Midbrain (tissue), 1 donor: ENCODE measurements around the gene TPI1.

ENCODE experiments used
- DNase-seq: peaks from one replicate; lab custom pipeline; 2025; lab: John Stamatoyannopoulos, UW

Gene TPI1

DNA sequence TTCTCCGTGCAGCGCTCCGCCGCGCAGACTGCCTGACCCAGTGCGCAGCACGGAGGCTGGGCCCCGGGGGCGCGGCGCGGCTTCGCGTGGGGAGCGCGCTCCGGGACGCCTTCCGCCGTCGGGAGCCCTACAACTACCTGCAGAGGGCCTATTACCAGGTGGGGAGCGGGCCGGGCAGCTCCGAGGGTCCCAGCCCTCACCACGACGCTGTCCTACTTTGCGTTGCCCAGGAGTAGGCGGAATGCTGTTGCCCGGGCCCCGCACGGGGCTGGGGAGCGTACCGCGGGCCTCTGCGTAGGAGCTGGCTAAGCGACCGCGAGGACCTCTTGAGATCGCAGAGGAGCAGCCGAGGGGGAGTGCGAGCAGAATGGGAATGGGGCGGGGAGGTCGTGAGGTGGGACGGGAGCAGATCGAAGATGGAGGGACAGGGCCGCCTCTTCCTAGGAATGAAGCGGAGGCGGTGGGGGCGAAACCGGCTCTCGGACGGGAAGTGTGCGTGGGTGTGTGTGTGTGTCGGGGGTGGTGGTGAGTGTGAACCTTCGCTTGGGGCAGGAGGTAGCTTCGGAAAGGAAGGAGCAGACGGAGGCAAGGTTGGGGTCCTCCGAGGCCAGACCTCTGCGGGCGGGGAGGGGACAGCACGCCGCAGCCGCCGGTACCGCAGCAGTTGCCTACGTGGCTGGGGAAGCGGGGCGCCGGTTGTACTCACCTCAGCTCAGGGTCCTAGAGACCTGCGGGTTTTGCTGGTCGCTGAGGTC is 38.4 kb upstream of the TPI1 start:
- no peak for DNase-seq

DNA sequence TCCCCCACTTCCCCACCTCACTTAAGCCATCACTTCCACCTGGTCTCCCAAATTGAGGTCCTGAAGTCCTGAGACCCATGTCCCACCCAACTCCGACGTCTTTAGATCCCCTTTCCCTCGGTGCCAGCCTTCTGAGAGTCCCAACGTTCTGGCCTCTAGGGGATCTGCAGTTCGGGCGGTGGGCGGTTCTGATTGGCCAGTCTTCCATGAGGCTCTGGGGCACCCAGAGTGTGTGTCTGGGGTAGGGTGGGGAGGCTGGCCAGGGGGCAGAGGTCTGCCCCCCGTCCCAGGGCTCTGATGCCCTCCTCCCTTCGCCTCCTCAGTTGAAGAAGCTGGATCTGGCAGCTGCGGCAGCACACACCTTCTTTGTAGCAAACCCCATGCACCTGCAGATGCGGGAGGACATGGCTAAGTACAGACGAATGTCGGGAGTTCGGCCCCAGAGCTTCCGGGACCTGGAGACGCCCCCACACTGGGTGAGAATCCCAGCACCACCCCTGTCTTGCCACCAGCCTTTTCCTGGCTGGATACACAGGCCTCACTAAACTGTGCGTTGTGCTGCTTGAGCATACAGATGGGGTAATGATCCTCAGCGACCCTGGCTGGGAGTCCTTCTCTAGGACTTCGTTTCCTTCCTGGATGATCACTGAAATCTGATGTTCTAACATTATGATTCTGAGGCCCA is 37.7 kb upstream of the TPI1 start:
- DNase-seq, result no peak

DNA sequence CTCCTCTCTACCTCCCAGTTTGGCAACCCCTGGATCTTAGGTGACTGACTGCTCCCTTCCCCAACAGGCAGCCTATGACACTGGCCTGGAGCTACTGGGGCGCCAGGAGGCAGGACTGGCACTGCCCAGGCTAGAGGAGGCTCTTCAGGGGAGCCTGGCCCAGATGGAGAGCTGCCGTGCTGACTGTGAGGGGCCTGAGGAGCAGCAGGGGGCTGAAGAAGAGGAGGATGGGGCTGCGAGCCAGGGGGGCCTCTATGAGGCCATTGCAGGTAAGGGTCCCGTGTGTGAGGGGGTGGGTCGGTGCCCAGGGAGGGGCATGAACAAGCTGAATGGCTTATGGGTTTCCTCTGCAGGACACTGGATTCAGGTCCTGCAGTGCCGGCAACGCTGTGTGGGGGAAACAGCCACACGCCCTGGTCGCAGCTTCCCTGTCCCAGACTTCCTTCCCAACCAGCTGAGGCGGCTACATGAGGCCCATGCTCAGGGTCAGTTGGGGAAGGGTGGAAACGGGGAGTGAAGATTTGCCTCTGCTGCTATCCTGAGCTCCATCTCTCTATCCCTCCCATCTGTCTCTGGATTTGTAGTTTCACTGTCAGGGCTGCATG is 36.9 kb upstream of the TPI1 start:
- DNase-seq, result no peak

DNA sequence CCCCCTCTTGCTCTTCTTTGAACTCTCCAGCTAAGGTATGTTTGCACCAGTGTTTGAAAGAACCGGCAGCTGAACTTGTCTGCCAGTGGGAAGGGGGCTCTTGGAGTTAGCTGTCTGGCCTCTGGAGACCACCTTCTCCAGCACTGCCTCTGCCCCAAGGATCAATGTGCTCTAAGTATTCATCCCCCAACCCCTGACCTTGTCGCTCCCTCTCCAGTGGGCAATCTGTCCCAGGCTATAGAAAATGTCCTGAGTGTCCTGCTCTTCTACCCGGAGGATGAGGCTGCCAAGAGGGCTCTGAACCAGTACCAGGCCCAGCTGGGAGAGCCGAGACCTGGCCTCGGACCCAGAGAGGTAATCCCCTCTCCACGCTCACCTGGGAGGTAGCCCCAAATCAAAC is 36.3 kb upstream of the TPI1 start:
- DNase-seq, result no peak

DNA sequence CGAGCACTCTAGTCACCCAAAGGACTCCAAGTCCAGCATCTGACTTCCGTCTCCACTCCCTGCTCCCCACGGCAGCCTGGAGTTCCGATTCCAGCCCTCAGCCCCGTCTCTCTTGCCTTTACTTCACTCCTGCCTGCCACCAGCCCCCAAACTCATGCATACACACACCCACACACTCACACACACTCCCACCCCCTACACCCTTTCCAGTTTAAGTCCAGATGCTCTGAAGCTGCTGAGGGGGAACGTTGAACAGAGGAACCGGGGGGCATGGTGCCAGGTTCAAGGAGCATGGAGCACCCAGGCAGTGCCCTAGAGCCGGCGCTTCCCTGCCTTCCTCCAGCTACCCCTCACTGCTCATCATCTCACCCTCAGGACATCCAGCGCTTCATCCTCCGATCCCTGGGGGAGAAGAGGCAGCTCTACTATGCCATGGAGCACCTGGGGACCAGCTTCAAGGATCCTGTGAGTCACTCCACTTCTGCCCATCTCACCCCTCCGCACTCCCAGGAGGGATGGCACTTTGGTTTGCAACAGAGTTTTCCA is 35.8 kb upstream of the TPI1 start:
- DNase-seq, result no peak

DNA sequence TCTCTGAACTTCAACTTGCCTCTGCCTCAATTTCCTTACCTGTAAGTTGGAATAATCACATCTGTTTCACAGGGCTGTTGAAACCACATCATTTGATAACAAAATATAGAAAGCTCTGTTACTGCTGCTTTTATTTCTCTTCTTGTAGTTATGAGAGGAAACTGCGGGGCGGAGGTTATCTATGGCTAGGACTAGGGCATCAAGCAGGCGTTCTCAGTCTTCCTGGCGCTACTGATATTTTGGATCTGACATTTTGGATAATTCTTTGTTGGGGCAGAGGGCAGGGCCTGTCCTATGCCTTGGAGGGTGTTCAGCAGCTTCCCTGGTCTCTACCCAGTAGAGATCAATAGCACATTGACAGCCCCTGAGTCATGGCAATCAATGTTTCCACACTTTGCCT is 35.2 kb upstream of the TPI1 start:
- DNase-seq, result no peak

DNA sequence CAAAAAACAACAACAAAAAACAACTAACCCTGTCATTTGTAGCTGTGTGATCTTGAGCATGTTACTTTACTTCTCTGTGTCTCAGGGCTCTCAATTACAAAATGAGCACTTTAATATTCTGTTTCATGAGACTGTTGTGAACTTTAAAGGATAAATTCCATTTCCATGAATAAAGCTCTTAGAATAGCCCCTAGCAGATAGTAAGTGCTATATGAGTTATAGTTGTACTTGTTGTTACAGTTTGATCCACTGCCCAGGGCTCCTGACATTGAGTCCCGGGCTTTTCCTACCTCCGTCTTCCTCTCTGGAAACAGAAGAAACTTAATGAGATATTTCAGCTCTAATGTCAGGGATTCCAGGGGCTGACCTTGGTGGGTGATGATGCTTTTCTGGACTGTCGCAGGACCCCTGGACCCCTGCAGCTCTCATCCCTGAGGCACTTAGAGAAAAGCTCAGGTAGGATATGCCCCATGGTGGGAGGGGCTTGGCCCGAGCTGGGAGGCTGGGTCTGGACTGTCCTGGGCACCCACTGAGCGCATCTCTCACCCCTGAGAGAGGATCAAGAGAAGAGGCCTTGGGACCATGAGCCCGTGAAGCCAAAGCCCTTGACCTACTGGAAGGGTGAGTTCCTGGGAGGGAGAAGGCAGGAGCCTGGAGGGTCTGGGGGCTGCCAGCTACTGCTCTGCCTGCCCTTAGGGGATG is 34.0 kb upstream of the TPI1 start:
- DNase-seq, result no peak

DNA sequence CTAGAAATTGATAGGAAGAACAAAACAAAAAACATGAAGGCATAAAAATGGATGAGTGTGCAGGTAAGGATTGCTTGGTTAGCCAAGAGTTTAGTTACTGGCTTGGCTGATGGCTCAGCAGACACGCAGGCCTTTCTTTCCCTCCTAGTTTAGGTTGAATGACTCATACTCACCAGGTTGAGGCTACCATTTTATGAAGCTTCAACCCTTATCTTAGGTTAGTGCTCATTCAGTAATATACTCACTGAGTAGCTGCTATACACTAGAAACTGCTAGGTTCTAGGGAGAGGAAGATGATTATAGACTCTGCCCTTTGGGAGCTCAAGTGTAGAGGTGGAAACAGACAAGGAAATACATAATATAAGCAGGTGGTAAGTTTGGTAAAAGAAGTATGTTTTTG is 33.1 kb upstream of the TPI1 start:
- DNase-seq, result no peak

DNA sequence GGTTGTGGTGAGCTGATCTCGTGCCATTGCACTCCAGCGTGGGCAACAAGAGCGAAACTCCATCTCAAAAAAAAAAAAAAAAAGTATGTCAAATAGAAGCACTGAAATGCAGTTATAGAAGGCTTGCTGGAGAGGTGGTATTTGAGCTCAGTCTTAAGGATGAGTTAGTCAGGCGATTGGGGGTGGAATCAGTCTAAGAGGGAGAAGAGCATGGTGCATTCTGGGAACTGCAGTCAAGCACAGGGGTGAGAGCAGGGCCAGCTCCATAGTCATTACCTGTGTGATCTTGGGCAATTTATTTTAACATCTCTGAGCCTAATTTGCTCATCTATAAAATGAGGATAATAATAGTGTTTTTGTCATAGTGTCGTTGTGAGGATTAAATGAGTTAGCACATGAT is 32.5 kb upstream of the TPI1 start:
- DNase-seq, result no peak

DNA sequence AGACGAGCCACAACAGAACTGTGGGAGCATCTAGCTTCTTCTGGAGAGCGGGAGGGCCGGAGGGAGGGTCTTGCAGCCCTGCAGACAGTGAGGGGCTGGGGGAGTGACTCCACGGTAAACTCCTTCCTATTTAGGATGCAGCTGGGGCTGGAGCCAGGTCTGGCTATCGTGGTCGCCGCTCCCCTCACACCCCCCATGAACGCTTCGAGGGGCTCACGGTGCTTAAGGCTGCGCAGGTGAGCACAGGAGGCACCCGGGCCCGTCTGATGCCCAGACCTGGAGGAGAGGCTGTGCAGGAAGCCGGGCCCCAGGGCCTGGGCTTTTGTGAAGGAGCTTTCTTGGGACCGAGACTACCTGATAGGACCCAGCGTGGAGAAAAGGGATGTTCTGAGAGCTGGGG is 30.5 kb upstream of the TPI1 start:
- DNase-seq, result no peak

DNA sequence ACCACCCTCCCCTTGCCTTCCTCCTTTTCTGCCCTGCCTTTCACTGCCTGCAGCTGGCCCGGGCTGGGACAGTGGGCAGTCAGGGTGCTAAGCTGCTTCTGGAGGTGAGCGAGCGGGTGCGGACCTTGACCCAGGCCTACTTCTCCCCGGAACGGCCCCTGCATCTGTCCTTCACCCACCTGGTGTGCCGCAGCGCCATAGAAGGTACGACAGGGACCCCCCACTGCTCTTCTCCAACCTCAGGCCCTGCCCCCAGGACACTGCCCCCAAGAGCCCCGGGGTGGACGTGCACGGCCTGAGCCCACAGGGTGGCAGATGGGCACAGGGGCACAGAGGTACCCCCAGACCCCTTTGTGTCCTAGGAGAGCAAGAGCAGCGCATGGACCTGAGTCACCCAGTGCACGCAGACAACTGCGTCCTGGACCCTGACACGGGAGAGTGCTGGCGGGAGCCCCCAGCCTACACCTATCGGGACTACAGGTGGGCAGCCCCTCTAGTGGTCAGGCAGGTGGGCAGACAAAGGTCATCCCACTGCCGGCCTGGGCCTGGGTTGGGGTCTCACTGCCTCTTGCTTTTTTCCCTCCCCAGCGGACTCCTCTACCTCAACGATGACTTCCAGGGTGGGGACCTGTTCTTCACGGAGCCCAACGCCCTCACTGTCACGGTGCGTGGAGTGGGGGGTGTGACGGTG is 29.8 kb upstream of the TPI1 start:
- no peak for DNase-seq

DNA sequence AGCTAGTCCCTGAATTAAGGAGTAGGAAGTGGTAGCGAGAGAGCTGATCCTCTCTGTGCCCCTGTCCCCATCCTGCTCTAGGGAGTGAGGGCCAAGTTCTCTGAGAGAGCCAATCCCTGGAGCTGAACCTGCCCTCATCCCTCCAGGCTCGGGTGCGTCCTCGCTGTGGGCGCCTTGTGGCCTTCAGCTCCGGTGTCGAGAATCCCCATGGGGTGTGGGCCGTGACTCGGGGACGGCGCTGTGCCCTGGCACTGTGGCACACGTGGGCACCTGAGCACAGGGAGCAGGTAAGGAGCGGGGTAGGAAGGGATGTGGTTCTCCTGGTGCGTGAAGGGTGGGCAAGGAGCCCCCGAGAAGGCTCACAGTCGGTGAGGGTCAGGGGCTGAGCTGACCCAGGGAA is 28.5 kb upstream of the TPI1 start:
- DNase-seq, result no peak

DNA sequence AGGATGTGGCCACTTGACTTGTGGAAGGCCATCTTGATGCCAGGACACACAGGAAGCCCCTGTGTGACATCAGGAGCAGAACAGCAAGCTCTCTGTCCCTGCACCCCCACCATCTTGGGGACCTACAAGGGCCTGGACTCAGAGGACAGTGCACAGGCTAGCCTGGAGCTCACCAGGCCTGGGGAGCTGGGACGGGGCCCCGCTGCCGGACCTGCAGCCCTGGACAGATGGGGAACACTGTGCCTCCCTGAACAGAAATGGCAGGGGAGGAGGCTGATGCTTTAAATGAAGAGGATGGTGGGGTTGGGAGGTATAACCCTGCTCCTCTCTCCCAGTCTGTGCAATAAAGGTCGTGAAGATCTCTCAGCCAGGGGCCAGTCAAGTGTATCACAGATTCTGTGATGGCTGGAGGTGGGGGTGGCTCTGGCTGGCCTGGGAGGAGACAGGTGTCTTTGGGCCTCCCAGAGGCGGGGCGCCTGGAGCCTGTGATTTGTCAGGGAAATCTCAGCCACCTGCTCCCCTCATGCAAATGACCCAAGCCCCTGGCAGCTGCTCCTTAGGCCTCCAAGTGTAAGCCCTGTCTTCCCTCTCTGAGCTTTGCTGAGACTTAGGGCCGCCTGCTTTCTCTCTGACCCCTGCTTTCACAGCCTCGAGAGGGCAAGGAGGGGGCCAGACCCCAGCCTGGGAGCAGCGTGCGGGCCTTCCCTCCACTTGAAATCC is 27.7 kb upstream of the TPI1 start:
- DNase-seq, result no peak

DNA sequence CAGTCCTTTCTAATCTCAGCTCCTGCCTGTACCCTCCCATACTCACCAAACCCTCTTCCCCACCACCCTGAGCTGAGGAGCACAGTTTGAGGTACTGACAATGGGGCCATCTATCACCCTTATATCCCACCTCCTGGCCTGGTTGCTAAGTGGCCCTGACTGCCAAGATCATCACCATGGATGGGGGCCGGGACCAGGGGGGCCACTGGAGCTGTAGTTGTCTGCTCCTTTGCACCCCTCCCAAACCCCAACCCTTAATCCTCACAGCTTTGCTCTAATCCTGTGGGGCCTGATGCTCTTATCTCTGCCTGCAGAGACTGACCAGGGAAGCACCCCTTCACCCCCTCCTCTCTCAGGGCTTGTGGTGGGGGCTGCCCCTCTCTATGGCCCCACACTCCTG is 27.0 kb upstream of the TPI1 start:
- no peak for DNase-seq

DNA sequence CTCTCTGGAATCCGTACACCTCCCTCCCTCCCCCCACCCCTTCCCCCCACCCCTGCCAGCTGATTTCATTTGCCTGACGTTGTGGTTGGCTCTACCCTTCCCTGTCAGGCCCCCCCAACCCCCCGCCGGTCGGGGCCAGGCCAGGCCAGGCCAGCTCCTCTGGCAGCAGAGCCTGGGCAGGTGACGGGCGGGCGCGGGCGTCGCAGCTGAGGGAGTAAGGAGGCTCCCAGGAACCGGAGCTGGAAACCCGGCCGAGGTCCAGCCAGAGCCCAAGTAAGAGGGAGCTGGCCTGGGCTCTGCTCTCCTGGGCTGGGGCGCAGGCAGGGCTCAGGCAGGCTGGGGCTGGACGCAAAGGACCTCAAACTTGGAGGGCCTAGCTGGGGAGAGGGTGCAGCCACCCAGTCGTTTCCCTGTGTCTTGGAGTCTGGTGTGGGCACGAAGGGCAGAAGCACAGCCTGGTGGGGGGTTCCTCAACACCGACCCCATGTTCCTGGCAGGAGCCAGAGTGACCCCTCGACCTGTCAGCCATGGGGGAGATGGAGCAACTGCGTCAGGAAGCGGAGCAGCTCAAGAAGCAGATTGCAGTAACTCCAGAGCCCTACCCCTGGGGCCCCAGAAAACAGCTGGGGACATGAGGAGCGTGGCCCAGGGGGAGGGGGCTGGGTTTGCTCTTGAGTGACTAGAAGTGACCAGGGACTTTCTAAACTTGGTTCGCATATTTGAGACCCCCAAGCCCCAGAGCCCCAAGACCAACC is 26.4 kb upstream of the TPI1 start, which contains the start of gene GNB3:
TSS of gene GNB3 (plus strand) at position 165 of the 755 bp plus-strand sequence. CDS start at position 528, 363 bp downstream.
- DNase-seq, result no peak

DNA sequence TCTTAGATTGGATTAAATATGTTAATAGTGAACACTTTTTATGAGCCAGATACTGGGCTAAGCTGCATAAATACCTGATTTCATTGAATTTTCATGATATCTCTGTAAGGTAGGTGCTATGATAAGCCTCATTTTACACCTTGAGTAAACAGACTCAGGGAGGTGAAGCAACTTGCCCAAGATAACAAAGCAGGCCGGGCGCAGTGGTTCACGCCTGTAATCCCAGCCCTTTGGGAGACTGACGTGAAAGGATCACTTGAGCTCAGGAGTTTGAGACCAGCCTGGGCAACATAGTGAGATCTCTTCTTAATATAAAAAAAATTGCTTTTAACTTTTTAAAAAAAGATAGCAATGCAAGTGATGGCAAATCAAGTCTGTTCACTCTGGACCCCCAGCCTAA is 25.3 kb upstream of the TPI1 start:
- DNase-seq, result no peak

DNA sequence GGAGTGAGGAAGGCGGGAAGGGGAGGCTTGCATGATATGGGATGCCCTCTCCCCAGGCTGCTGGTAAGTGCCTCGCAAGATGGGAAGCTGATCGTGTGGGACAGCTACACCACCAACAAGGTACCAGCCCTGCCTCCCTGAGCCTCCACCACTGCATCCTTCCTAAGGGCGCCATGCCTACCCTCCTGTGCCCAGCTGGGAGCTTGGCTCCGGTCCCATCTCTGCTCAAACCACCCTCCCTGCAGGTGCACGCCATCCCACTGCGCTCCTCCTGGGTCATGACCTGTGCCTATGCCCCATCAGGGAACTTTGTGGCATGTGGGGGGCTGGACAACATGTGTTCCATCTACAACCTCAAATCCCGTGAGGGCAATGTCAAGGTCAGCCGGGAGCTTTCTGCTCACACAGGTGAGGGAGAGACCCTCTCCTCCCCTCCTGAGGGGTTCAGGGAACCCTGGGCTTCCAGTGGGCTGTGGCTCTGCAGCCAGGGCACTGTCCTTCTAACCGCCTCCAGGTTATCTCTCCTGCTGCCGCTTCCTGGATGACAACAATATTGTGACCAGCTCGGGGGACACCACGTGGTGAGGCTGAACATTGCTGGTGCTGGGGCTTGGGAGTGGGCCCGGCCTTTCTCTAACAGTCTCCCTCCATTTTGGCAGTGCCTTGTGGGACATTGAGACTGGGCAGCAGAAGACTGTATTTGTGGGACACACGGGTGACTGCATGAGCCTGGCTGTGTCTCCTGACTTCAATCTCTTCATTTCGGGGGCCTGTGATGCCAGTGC is 24.0 kb upstream of the TPI1 start:
- DNase-seq, result no peak

DNA sequence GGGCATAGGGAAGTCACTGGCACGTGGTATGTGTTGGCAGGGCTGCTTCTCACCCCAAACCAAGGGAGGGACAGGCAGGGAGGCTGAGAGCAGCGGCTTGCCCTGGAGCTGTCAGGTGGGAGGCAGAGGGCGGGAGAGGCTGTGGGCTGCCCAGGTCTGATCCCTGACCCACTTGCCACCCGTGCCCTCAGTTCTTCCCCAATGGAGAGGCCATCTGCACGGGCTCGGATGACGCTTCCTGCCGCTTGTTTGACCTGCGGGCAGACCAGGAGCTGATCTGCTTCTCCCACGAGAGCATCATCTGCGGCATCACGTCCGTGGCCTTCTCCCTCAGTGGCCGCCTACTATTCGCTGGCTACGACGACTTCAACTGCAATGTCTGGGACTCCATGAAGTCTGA is 21.9 kb upstream of the TPI1 start:
- no peak for DNase-seq

DNA sequence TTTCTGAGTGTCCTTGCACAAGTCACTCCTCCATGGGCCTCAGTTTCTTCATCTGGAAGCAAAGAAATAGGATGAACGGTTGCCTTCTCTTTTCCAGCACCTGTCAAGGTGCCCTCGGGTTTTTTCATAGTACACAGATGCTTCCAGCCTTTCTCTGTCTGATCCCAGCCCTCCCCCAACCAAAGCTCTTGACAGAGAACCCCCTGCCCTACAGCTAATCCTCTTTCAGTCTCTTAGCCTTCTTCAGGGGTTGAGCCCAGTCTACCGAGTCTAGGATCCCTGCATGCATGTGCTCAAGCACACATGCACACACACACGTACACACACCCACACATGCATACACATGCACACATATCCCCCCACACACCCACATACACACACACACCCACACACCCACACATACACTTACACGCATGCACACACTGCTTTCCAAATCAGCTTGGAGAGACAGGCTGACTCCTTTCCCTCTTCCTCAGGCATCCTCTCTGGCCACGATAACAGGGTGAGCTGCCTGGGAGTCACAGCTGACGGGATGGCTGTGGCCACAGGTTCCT is 20.9 kb upstream of the TPI1 start:
- no peak for DNase-seq
